Mesodermal cell (in vitro differentiated cells): ENCODE results near the gene CFAP69. TPM values are rescaled to one million over a fixed set of nuclear protein-coding genes. Genes with fewer than 3 reads are reported as not detected.
A peak's percentile ranks its signal among the peaks of the same experiment; 100 is the strongest.

Experiments
- H3K27ac ChIP-seq: 2 replicates; pipeline ENCODE4 v1.7.0; 2013; ENCODE audit warnings: mild to moderate bottlenecking, low read depth, low read length, moderate library complexity; ENCODE audit not compliant: severe bottlenecking
- H3K36me3 ChIP-seq: 2 replicates; pipeline ENCODE4 v1.7.1; 2013; ENCODE audit warnings: mild to moderate bottlenecking, low read length, moderate library complexity; ENCODE audit not compliant: control insufficient read depth, insufficient read depth
- H3K4me1 ChIP-seq: one replicate; pipeline ENCODE4 v1.7.1; 2013; ENCODE audit warnings: mild to moderate bottlenecking, low read length; ENCODE audit not compliant: insufficient read depth, control insufficient read depth, poor library complexity, severe bottlenecking
- H3K4me3 ChIP-seq: 2 replicates; pipeline ENCODE4 v1.7.0; 2013; ENCODE audit warnings: low read length, control low read depth, mild to moderate bottlenecking; ENCODE audit not compliant: insufficient read depth, poor library complexity, severe bottlenecking; ENCODE audit errors: extremely low read depth
- H3K9me3 ChIP-seq: 2 replicates; pipeline ENCODE4 v1.7.1; 2013; ENCODE audit warnings: mild to moderate bottlenecking, low read length, moderate library complexity; ENCODE audit not compliant: control insufficient read depth
- WGBS, 2 experiments: methylation state at CpG; one replicate each; pipeline ENCODE4 v1.1.5; 2013; ENCODE audit warnings: missing lambda C conversion rate in 2 of 2; ENCODE audit not compliant: insufficient coverage in 2 of 2; 5-methylcytosine and 5-hydroxymethylcytosine counted together
- polyA plus RNA-seq, 2 experiments: library from polyadenylated mRNA; stranded (reverse); fragments of 50-300 nt; gene quantifications; one replicate each; pipeline ENCODE4 v1.2.3, GENCODE V29; 2013

Gene CFAP69
- polyA plus RNA-seq (2013, experiment 1 of 2): 0.85 TPM
- 2.4 TPM for polyA plus RNA-seq (2013, experiment 2 of 2)

- H3K9me3 ChIP-seq: no peaks in the 10 kb centered on the region
- H3K36me3 ChIP-seq: no peaks in the 10 kb centered on the region
- H3K4me3 ChIP-seq: peak within 1 kb of the TSS; percentile 64
- peaks cover 10% of the 10 kb centered on the region for H3K4me1 ChIP-seq
- WGBS, 2 experiments: 0 to 1% methylated on average over 45 to 47 of the region's 59 CpGs
- H3K27ac ChIP-seq: peak within 1 kb of the TSS; percentile 73
Measured at GRCh38 chr7:90244909-90245851, at the start of gene CFAP69. TSS of gene CFAP69 (plus strand) at chr7:90245174. CDS start at chr7:90245425, 251 bp downstream.

GRCh38 chr7:90201500-90202195 is 43.3 kb upstream of the CFAP69 start:
- H3K36me3 ChIP-seq: no peaks in the 10 kb centered on the region
- H3K4me3 ChIP-seq: no peak overlapping the region
- WGBS, 2 experiments: 100% methylated on average over 1 of the region's 2 CpGs; no CpG with 5 or more reads in 1 of the 2 experiments
- no peaks in the 10 kb centered on the region for H3K4me1 ChIP-seq
- H3K9me3 ChIP-seq: no peaks in the 10 kb centered on the region
- no peak overlapping the region for H3K27ac ChIP-seq

GRCh38 chr7:90207956-90208355 is 37.0 kb upstream of the CFAP69 start:
- no peak overlapping the region for H3K4me3 ChIP-seq
- H3K9me3 ChIP-seq: no peaks in the 10 kb centered on the region
- H3K4me1 ChIP-seq: peaks cover 4% of the 10 kb centered on the region
- H3K27ac ChIP-seq: no peak overlapping the region
- no peaks in the 10 kb centered on the region for H3K36me3 ChIP-seq
- WGBS, 2 experiments: no CpG with 5 or more reads among the region's 1 CpG

GRCh38 chr7:90209776-90210175 is 35.2 kb upstream of the CFAP69 start:
- H3K36me3 ChIP-seq: no peaks in the 10 kb centered on the region
- H3K4me3 ChIP-seq: no peak overlapping the region
- no peaks in the 10 kb centered on the region for H3K9me3 ChIP-seq
- H3K27ac ChIP-seq: no peak overlapping the region
- WGBS, 2 experiments: 100% methylated on average over 1 of the region's 1 CpG; no CpG with 5 or more reads in 1 of the 2 experiments
- peaks cover 4% of the 10 kb centered on the region for H3K4me1 ChIP-seq

- Histone ChIP-seq H3K9me3 (no peaks in the 10 kb centered on the region), H3K4me3 (no peak overlapping the region), H3K36me3 (no peaks in the 10 kb centered on the region), H3K27ac (no peak overlapping the region), H3K4me1 (peaks cover 4% of the 10 kb centered on the region)
- WGBS, 2 experiments: no CpG with 5 or more reads among the region's 5 CpGs
Measured at GRCh38 chr7:90210475-90210874, 34.5 kb upstream of the CFAP69 start.

GRCh38 chr7:90210981-90211380 is 34.0 kb upstream of the CFAP69 start:
- peaks cover 4% of the 10 kb centered on the region for H3K4me1 ChIP-seq
- no peaks in the 10 kb centered on the region for H3K9me3 ChIP-seq
- no peaks in the 10 kb centered on the region for H3K36me3 ChIP-seq
- H3K4me3 ChIP-seq: peak overlapping the region; percentile 51
- 10 to 12% methylated on average over 8 to 9 of the region's 11 CpGs for WGBS, 2 experiments
- no peak overlapping the region for H3K27ac ChIP-seq

- no peaks in the 10 kb centered on the region for H3K36me3 ChIP-seq
- WGBS, 2 experiments: 1% methylated on average over 33 to 48 of the region's 73 CpGs
- H3K9me3 ChIP-seq: no peaks in the 10 kb centered on the region
- H3K4me1 ChIP-seq: peaks cover 4% of the 10 kb centered on the region
- peak within 1 kb of the TSS; percentile 51 for H3K4me3 ChIP-seq
- H3K27ac ChIP-seq: no peak within 1 kb of the TSS
Measured at GRCh38 chr7:90211391-90212148, 33.4 kb upstream of the CFAP69 start, which contains the start of gene STEAP2. TSS of gene STEAP2 (plus strand) at chr7:90211740. CDS start at chr7:90225083, 13,343 bp downstream.

- Histone ChIP-seq H3K9me3 (no peaks in the 10 kb centered on the region), H3K4me1 (peaks cover 4% of the 10 kb centered on the region), H3K4me3 (peak overlapping the region; percentile 51), H3K27ac (no peak overlapping the region), H3K36me3 (no peaks in the 10 kb centered on the region)
- 0% methylated on average over 1 of the region's 6 CpGs for WGBS, 2 experiments
Measured at GRCh38 chr7:90212149-90212495, 32.9 kb upstream of the CFAP69 start.

- no CpG with 5 or more reads among the region's 2 CpGs for WGBS, 2 experiments
- peaks cover 4% of the 10 kb centered on the region for H3K4me1 ChIP-seq
- no peak overlapping the region for H3K27ac ChIP-seq
- no peak overlapping the region for H3K4me3 ChIP-seq
- no peaks in the 10 kb centered on the region for H3K9me3 ChIP-seq
- H3K36me3 ChIP-seq: no peaks in the 10 kb centered on the region
Measured at GRCh38 chr7:90213521-90213920, 31.5 kb upstream of the CFAP69 start.

- H3K36me3 ChIP-seq: no peaks in the 10 kb centered on the region
- 82 to 89% methylated on average over 2 to 3 of the region's 6 CpGs for WGBS, 2 experiments
Measured at GRCh38 chr7:90216080-90216674, 28.8 kb upstream of the CFAP69 start.

More at GRCh38 chr7:90216080-90216674, 28.8 kb upstream of the CFAP69 start:
- Histone ChIP-seq H3K27ac (no peak overlapping the region), H3K4me3 (no peak overlapping the region), H3K4me1 (peaks cover 4% of the 10 kb centered on the region), H3K9me3 (no peaks in the 10 kb centered on the region)
